Loucy (cell line): ENCODE measurements around the gene LRRC56.

Experiments used
- CTCF ChIP-seq: fragments of 200-600 bp; sonication (generic); conservative IDR thresholded peaks from 2 replicates; pipeline ENCODE4 v1.5.1; 2014; ENCODE audit warnings: mild to moderate bottlenecking, antibody characterized with exemption, low read length
- EZH2phosphoT487 ChIP-seq: fragments of 200-600 bp; IDR thresholded peaks from 2 replicates; pipeline ENCODE4 v1.6.1; 2018; ENCODE audit warnings: antibody characterized with exemption, mild to moderate bottlenecking, moderate library complexity, borderline replicate concordance

DNA sequence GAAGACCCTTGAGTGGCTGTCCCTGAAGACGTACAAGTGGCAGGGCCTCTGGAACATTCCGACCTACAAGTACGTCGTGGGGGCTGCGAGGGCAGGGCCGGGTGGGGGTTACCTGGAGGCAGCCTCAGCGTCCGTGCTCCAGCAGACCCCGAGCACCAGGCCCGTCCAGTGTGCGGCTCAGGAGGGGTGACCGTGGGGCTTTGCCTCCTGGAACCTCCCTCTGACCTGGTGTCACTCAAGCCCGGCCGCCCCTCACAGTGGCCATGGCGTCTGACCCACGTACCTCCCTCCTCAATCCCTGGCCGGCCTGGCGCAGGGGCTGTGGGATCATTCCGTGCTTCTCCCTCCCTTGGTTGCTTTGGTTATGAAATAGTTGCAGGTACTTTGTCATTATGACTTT, 48.7 kb upstream of the LRRC56 start:
- TF ChIP-seq CTCF: no peak
- TF ChIP-seq EZH2phosphoT487: no peak
